Measurements from ENCODE around the gene MARCHF5. TPM values are rescaled to one million over a fixed set of nuclear protein-coding genes. Genes with fewer than 3 reads are reported as not detected.
"Not testable (repeated sequence)": the region's sequence is repeated elsewhere in the genome, so short reads cannot be mapped to it uniquely, and the experiment has no call there.

MARCHF5 gene
- total RNA-seq, 1 experiment from 2014 or later, result 39.1 TPM

DNA sequence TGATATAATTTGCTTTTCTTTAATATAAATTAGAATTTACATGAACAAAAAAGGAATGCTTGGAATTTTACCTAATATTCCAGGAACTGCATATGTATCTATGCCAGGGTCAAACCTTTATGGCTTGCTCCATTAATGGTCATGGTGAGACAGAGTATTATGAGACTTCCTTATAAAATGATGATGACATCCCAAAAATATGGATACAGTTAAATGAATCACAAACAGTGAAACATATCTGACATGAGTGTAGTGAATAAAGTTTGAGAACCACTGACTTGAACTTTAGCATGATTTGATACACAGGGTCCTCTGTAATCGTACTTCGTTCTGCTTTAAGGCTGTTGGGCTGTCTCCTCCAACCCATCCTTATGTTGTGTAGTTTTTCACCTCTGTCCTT is 51.8 kb downstream of the MARCHF5 start:
- H2AFZ ChIP-seq, result no peak overlapping the region
- no peak for DNase-seq
- no peaks in the 10 kb centered on the region for H3F3A ChIP-seq (ENCODE audit: insufficient read depth, low read depth)
- ChIA-PET CTCF (no interaction called here), POLR2A (ENCODE audit: unreplicated experiment) (no interaction called here)
- H3K36me3 ChIP-seq (ENCODE audit: low read depth), result 0 out of 2 replicates have a peak, but pooled peaks cover 5% of the 10 kb centered on the region
- BruUV-seq (replicated peaks), result no TSS peak
- H3K4me2 ChIP-seq, result no peak overlapping the region
- no peaks in the 10 kb centered on the region for H3K79me2 ChIP-seq (ENCODE audit: low read depth)
- intact Hi-C loops (cut with micrococcal nuclease; ENCODE audit: unreplicated experiment), result no loop called here
- no peak overlapping the region for H3K4me3 ChIP-seq
- no peaks in the 10 kb centered on the region for H3K27me3 ChIP-seq (ENCODE audit: insufficient read depth, low read depth)
- no peak for TF ChIP-seq CTCF (conservative IDR thresholded peaks at IDR 0.05)
- no peak for TF ChIP-seq EZH2 (IDR thresholded peaks at IDR 0.05; ENCODE audit: low read depth)
- no peaks in the 10 kb centered on the region for H3K9me3 ChIP-seq (ENCODE audit: insufficient read depth, low read depth)
- H4K20me1 ChIP-seq (ENCODE audit: insufficient read depth), result no peaks in the 10 kb centered on the region
- no peaks in the 10 kb centered on the region for H3K4me1 ChIP-seq (replicated peaks; ENCODE audit: insufficient read depth)
- H3K27ac ChIP-seq, result 0 out of 2 replicates have a peak overlapping the region, but pooled peaks have one; percentile 19
- H3K9me2 ChIP-seq (ENCODE audit: insufficient read depth), result no peaks in the 10 kb centered on the region

GRCh38 chr10:92345575-92345974 is 54.6 kb downstream of the MARCHF5 start:
- H3K9me2 ChIP-seq (ENCODE audit: insufficient read depth); H3K27ac ChIP-seq; POLR2A ChIA-PET (ENCODE audit: unreplicated experiment); H3K9me3 ChIP-seq (ENCODE audit: insufficient read depth, low read depth); H3K27me3 ChIP-seq (ENCODE audit: insufficient read depth, low read depth); H3K79me2 ChIP-seq (ENCODE audit: low read depth); H3F3A ChIP-seq (ENCODE audit: insufficient read depth, low read depth); H4K20me1 ChIP-seq (ENCODE audit: insufficient read depth); H3K4me2 ChIP-seq; H3K36me3 ChIP-seq (ENCODE audit: low read depth); BruUV-seq (replicated peaks); DNase-seq; intact Hi-C loops (cut with micrococcal nuclease; ENCODE audit: unreplicated experiment); CTCF ChIA-PET; H3K4me3 ChIP-seq; H3K4me1 ChIP-seq (replicated peaks; ENCODE audit: insufficient read depth); H2AFZ ChIP-seq: not testable (repeated sequence)

- H3K27me3 ChIP-seq (ENCODE audit: insufficient read depth, low read depth); H3K9me3 ChIP-seq (ENCODE audit: insufficient read depth, low read depth); H3K9me2 ChIP-seq (ENCODE audit: insufficient read depth); H3K4me2 ChIP-seq; DNase-seq; H3K79me2 ChIP-seq (ENCODE audit: low read depth); H3K27ac ChIP-seq; H4K20me1 ChIP-seq (ENCODE audit: insufficient read depth); H3K36me3 ChIP-seq (ENCODE audit: low read depth); intact Hi-C loops (cut with micrococcal nuclease; ENCODE audit: unreplicated experiment); H3F3A ChIP-seq (ENCODE audit: insufficient read depth, low read depth); BruUV-seq (replicated peaks); H3K4me1 ChIP-seq (replicated peaks; ENCODE audit: insufficient read depth); H3K4me3 ChIP-seq; H2AFZ ChIP-seq; CTCF ChIA-PET: not testable (repeated sequence)
- POLR2A ChIA-PET (ENCODE audit: unreplicated experiment), result interaction anchor here (0.6 kb wide), 1 partner anchor 70 kb away, joined by 3 read pairs; no protein-coding TSS in a partner anchor
These were observed 56.2 kb downstream of the MARCHF5 start for GRCh38 chr10:92347035-92347676.

GRCh38 chr10:92350411-92350810 is 59.4 kb downstream of the MARCHF5 start:
- POLR2A ChIA-PET (ENCODE audit: unreplicated experiment), result no interaction called here
- BruUV-seq (replicated peaks), result no TSS peak
- no peaks in the 10 kb centered on the region for H4K20me1 ChIP-seq (ENCODE audit: insufficient read depth)
- no peaks in the 10 kb centered on the region for H3K79me2 ChIP-seq (ENCODE audit: low read depth)
- no peak for DNase-seq
- no peaks in the 10 kb centered on the region for H3K9me2 ChIP-seq (ENCODE audit: insufficient read depth)
- no peaks in the 10 kb centered on the region; the same call in 1 of the 2 replicates for H3K36me3 ChIP-seq (ENCODE audit: low read depth)
- CTCF ChIA-PET, result no interaction called here
- H3F3A ChIP-seq (ENCODE audit: insufficient read depth, low read depth), result no peaks in the 10 kb centered on the region
- H3K4me3 ChIP-seq, result no peak overlapping the region
- intact Hi-C loops (cut with micrococcal nuclease; ENCODE audit: unreplicated experiment), result no loop called here
- H3K9me3 ChIP-seq (ENCODE audit: insufficient read depth, low read depth), result no peaks in the 10 kb centered on the region
- no peak overlapping the region for H3K4me2 ChIP-seq
- no peaks in the 10 kb centered on the region for H3K4me1 ChIP-seq (replicated peaks; ENCODE audit: insufficient read depth)
- TF ChIP-seq EZH2 (IDR thresholded peaks at IDR 0.05; ENCODE audit: low read depth) (no peak), CTCF (conservative IDR thresholded peaks at IDR 0.05) (no peak)
- no peak overlapping the region for H2AFZ ChIP-seq
- no peak overlapping the region for H3K27ac ChIP-seq
- H3K27me3 ChIP-seq (ENCODE audit: insufficient read depth, low read depth), result no peaks in the 10 kb centered on the region

Data from PC-9 (cell line).